GM21367 (cell line): ENCODE measurements around the gene C1orf87.

Experiments
- ATAC-seq: cut with Tn5 transposase; IDR thresholded peaks from one replicate; pipeline ENCODE4 v1.9.1; 2021; ENCODE audit not compliant: unreplicated experiment

Gene C1orf87

GRCh38 chr1:60065199-60065598 lies 8.4 kb downstream of the C1orf87 start:
- ATAC-seq: no peak

- no peak for ATAC-seq
These were observed 10.0 kb downstream of the C1orf87 start for GRCh38 chr1:60063561-60063960.

- ATAC-seq: no peak
These were observed 14.1 kb downstream of the C1orf87 start for GRCh38 chr1:60059468-60059867.

GRCh38 chr1:60055336-60055735 lies 18.2 kb downstream of the C1orf87 start:
- ATAC-seq: no peak

GRCh38 chr1:60054374-60054773 lies 19.2 kb downstream of the C1orf87 start:
- ATAC-seq: no peak

- ATAC-seq: no peak
These were observed 21.0 kb downstream of the C1orf87 start for GRCh38 chr1:60052601-60053000.

GRCh38 chr1:60051191-60051590 lies 22.4 kb downstream of the C1orf87 start:
- ATAC-seq: no peak

GRCh38 chr1:60049188-60049587 lies 24.4 kb downstream of the C1orf87 start:
- no peak for ATAC-seq

GRCh38 chr1:60044881-60045280 lies 28.7 kb downstream of the C1orf87 start:
- ATAC-seq: no peak

GRCh38 chr1:60041783-60042182 lies 31.8 kb downstream of the C1orf87 start:
- ATAC-seq: no peak

- ATAC-seq: no peak
These were observed 35.9 kb downstream of the C1orf87 start for GRCh38 chr1:60037669-60038068.

GRCh38 chr1:60036856-60037460 lies 36.6 kb downstream of the C1orf87 start:
- no peak for ATAC-seq

- no peak for ATAC-seq
These were observed 37.6 kb downstream of the C1orf87 start for GRCh38 chr1:60035921-60036320.

- ATAC-seq: no peak
These were observed 38.6 kb downstream of the C1orf87 start for GRCh38 chr1:60034999-60035398.

GRCh38 chr1:60033066-60033465 lies 40.5 kb downstream of the C1orf87 start:
- ATAC-seq: no peak

GRCh38 chr1:60031146-60031545 lies 42.4 kb downstream of the C1orf87 start:
- ATAC-seq: no peak

- no peak for ATAC-seq
These were observed 48.0 kb downstream of the C1orf87 start for GRCh38 chr1:60025552-60025951.

- no peak for ATAC-seq
These were observed 55.9 kb downstream of the C1orf87 start for GRCh38 chr1:60017508-60018205.

- ATAC-seq: no peak
These were observed 62.9 kb downstream of the C1orf87 start for GRCh38 chr1:60010690-60011089.

GRCh38 chr1:60008500-60008899 lies 65.1 kb downstream of the C1orf87 start:
- no peak for ATAC-seq

- ATAC-seq: no peak
These were observed 72.9 kb downstream of the C1orf87 start for GRCh38 chr1:60000625-60001024.

- no peak for ATAC-seq
These were observed 73.8 kb downstream of the C1orf87 start for GRCh38 chr1:59999746-60000145.

GRCh38 chr1:59999006-59999405 lies 74.6 kb downstream of the C1orf87 start:
- no peak for ATAC-seq
